Activated T-helper 1 cell treated with Interleukin-2 at 50 U/mL for 16 hours (primary cell): ENCODE measurements around the gene HSPA13.
A peak's percentile ranks its signal among the peaks of the same experiment; 100 is the strongest.
"Not testable (repeated sequence)": the region's sequence is repeated elsewhere in the genome, so short reads cannot be mapped to it uniquely, and the experiment has no call there.

Experiments used
- DNase-seq: peaks from one replicate; pipeline ENCODE4 v3.0.0-alpha.2; 2020; ENCODE audit warnings: low read depth

HSPA13 gene, protein sequence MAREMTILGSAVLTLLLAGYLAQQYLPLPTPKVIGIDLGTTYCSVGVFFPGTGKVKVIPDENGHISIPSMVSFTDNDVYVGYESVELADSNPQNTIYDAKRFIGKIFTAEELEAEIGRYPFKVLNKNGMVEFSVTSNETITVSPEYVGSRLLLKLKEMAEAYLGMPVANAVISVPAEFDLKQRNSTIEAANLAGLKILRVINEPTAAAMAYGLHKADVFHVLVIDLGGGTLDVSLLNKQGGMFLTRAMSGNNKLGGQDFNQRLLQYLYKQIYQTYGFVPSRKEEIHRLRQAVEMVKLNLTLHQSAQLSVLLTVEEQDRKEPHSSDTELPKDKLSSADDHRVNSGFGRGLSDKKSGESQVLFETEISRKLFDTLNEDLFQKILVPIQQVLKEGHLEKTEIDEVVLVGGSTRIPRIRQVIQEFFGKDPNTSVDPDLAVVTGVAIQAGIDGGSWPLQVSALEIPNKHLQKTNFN

DNA sequence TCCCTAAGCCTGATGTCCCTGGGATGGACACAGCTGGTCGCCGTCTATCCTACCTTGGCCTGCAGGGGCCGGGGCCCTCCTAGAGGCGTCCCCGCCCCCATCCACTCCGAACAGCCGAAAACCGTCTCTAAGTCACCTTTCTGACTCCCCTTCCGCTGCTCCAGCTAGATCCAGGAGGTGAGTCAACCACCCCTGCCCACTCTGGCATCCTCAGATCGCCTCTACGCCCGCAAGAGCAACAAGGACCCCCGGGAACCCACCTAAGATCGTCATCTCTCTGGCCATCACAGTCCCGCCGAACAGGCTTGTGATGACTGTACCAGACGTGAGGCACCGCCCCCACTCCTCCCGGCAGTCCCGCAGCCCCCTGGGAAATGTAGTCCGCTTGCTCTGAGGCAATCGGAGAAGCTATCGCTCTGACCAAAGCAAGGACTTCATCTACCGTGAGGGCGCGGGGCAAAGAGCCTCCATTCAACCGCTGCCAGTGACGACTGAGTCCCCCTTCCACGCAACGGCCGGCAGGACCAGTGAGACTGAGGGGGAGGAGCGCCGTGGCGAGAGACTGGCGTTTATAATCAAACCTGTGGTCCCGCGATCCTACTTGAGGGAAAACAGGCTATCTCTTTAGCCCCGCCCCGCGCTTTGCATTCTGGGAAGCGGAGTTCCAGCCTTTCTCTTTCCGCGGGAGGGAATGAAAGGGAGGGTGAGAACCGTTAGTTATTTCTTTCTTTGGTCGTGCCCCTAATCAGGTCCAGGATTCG, at the start of gene HSPA13:
HSPA13 (minus strand) TSS at position 312 of the 761 bp plus-strand sequence; CDS start at position 285, 27 bp downstream.
- DNase-seq, result peak; percentile 98

DNA sequence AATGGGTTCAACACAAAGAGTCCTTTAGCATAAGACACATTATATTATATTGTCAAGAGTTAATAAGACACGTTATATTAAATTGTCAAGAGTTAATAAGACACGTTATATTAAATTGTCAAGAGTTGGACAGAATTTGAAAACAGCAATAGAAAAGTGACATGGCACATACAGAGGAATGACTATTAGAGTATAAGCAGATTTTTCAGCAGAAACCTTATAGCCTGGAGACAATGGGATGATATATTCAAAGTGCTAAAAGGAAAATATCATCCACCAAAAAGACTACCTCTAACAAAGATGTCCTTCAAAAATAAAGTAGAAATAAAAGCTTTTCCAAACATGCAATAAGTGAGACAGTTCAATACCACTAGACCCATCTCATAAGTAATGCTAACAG, 36.0 kb upstream of the HSPA13 start:
- DNase-seq, result no peak

DNA sequence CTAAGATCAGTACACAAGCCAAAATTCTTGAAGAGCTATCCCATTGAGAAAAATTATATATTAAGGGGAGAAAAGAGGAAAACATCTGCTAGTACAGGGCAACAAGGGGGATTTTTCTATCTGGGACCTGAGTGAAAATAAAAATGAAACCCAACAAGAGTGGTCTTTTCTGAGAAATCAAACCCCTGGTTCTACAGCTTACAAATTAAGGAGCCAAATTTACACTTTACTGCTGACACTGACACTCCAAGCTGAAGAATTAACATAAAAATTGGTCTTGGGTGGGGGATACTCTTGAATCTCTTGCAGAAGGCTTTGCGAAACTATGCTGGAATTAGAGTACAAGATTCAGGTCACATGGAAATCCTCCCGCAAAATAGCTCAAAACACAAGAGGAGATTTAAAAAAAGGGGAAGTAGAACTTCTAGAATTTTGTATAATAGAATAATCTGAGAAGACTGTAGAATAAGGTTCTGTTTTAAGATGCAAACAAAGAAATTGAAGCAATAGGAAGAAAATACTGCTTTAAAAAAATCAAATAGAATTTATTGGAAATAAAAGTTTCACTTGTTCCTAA, 32.1 kb upstream of the HSPA13 start:
- no peak for DNase-seq

DNA sequence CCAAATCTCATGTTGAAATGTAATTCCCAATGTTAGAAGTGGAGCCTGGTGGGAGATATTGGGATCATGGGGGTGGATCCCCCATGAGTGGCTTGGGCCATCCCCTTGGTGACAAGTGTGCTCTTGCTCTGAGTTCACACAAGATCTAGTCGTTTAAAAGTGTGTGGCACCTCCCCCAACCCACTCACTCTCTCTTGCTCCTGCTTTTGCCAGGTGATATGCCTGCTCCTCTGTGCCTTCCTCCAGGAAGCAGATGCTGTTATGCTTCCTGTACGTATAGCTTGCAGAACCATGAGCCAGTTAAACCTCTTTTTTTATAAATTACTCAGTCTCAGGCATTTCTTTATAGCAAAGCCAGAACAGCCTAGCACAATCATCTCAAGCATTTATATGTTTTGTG, 23.0 kb upstream of the HSPA13 start:
- no peak for DNase-seq

DNA sequence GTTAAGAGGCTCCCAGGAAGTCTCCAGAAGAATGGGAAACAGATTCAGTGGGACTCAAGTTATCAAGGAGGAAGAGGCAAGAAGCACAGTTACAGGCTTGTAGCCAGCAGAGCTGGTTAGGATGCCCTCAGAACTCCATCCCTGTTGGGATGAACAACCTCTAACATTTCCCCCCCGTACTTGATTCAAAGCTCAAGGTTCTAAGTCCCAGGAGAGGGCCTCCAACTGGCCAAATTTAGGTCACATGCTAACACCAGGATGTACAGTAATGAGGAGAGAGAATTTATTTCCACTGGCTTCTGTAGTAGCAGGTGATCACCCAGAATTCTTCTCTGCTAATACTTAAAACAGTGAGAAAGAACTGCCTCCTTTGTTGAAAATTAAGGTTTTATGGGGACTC, 22.3 kb upstream of the HSPA13 start:
- DNase-seq, result no peak

DNA sequence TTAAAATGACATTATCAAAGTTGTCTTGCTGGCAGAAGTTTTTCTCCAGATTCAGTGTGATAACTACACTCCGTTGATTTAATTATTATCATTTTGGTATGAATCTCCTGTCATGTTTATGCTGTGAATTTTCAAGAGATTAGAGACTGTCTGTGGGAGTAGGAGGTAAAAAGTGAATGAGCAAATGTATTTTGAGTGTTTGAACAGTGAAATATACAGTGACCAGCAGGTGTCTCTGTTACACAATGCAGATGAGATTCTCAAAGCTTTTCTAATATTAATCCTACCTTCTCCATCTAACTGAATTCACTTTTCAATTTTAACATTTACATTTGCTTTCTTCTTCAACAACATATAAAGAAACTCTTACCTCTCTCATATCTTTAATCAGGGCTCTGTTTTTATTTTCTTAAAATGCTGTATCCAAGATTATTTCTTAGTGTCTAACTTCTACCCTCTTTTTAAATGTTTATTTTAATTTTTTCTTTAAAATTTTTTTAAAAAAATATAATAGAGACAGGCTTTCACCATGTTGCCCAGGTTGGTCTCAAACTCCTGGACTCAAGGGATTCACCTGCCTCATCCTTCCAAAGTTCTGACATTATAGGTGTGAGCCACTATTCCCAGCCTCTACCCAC, 20.9 kb upstream of the HSPA13 start:
- DNase-seq, result no peak

DNA sequence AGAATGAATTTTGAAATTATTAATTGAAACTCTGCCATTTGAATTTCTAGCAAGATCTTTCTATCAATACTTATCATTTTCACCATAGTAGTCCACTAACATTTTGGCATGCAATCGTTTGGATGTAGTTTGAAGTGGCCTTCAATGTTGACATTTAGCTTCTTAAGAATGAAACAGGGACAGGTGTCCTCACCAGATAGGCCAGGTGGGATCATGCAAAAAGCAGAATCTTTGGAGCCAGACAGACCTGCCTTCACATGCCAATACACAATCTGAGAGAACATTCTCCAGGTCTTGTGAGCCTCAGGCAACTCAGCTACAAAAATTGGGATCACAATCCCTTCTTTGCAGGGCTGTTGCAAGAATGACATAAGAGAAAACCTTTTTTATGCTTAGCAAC, 18.3 kb upstream of the HSPA13 start:
- no peak for DNase-seq

DNA sequence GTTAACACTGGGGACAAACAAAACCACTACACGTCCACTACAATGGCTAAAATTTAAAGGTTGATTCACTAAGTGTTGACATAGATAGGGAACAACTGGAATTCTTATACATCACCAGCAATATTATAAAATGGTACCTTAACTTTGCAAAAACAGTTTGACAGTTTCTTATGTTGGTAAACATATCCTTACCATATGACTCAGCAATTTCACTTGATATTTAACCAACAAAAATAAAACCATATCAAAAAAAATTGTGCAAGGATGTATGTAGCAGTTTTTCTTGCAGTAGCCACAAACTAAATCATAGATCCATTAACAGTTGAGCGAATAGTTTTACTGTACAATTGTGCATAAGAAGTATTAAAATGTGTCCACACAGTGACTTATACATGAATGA, 5.3 kb upstream of the HSPA13 start:
- DNase-seq, result no peak

DNA sequence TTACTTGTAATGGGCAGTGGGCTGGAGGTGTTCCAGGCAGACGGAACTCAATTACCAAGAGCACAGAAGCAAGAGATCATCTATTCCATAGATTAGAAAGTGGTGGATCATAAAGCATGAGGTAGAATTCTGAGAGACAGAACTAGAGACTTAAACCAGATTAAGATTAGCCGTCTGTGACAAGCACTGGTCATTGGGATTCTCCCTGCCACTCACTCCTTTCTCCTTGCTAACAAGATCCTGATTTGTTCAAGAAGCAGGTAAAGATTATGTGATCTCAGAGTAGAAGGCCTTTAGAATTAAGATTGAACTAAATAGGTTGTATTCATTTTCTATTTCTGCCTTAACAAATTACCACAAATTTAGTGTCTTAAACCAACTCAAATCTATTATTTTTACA, 1.5 kb upstream of the HSPA13 start:
- DNase-seq, result no peak

DNA sequence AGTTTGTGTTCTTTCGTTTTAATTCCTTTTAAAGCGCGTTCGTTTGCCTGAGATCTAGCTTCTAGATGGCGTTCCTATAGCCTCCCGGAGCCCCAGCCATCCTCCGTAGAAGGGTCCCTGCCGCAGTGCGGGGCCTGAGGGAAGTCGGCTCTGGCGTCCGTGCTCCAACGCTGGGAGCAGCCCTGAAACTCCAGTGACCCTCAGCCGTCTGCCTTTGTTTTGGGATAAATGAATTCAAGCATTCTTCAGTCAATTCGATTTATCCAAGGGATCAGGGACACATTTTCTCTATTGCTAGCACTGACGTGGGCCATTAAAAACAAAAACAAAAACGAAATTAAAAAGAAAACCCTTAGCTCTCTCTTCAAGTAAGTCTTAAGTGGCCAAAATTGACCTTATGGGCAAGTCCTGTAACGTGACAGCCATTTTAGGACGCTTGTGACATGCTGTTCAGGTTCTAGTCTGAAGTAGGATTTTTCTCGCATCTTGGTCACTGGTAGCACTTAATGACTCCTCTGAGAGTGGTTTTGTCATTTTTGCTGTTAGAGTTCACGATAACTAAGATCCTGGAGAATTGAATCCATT, 742 bp upstream of the HSPA13 start:
- DNase-seq, result no peak

DNA sequence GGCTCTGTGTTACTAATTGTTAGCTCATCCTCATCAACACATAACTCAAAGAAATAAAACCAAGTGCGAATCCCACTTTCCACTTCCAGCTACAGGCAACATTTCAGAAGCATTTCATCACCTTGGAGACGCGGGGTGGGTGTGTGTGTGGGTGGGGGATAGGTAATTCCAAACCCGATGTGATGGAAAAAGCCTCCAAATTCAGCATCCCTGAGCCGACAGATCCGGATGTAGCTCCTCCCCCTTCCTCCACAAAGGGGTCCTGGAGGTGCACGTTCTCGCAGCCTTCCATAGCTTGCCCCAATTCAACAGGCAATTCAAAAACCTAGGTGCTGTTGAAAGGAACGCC, 486 bp downstream of the HSPA13 start:
- no peak for DNase-seq

DNA sequence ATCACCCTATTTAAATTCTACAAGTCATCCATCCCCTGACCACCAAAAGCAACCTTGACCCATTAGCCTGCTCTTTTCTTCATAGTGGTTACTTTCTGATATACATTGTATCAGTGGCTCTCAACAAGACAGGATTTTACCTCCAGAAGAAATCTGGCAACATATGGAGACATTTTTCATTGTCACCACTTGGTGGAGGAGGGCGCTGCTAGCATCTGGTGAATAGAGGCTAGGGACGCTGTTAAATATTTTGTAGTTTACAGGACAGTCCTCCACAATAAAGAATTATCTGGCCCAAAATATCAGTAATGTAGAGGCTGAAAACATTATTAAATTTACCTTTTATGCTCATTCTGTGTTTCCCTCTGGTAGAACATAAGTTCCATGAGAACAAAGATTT, 6.1 kb downstream of the HSPA13 start:
- DNase-seq, result no peak

DNA sequence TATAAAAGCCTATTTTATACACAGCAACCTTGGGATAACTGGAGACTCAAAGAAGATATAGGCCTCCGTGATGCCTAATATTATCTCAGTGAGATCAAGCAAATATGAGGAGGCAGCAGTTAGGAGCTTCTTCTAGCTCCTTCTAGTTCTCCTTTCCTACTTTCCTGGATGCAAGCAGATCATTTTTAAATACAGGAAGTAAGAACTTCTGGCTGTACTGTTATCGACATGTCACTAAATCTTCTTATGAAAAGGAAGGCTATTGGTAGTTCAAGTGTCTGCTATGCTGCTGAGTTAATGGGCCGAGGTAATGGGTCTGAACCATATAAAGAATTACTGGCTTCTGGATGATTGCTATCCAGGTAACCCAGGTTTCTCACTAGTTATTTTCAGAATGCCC, 15.9 kb downstream of the HSPA13 start:
- DNase-seq, result no peak

DNA sequence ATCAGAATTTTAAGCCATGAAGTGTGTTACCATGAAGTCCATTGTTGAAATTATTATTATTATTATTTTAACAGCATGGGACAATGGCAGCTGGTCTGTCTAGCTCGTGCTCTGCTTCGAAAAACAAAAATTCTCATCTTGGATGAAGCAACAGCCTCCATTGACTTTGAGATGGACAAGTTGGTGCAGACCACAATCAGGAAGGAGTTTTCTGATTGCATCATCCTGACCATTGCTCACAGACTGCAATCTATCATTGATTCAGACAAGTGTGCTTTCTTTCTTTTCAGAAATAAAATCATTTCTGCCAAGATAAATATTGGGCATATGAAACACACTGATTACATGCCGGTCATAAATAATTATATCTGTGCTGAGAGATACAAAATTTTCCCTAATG, 21.0 kb downstream of the HSPA13 start:
- DNase-seq, result no peak

DNA sequence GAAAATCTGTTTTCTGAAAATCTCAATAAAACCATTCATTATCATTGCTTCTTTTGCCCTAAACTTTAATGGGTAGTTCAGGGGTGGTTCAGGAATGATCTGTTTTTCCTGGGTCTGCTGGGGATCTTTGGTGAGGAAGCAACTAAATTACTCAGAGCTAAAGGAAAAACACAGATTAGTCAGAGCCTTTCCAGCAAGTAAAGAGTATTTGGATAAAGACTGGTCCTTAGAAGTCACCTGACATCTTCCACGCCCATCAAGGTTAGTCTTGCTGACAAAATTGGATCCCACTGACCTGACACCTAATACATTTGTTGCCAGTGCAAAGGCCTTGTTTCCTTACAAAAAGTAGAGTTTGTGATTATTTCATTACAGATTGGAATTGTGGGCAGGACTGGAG, 24.2 kb downstream of the HSPA13 start:
- DNase-seq, result no peak

DNA sequence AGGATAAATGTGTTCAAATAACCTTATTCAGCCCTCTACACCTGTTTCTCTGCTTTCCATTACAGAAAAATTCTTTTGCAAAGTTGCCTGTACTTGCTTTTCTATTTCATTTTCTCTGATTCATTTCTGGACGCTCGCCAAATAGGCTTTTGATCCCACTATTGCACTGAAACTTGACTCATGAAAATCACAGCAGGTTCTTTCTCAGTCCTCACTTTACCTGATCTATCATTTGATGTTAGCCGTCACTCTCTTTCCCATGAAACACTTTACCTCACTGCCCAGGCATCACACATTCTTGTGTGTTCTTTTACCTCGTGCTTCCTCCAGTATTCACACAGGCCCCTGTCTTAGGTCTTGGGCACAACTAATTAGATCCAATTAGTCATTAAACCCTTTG, 26.2 kb downstream of the HSPA13 start:
- DNase-seq, result no peak

DNA sequence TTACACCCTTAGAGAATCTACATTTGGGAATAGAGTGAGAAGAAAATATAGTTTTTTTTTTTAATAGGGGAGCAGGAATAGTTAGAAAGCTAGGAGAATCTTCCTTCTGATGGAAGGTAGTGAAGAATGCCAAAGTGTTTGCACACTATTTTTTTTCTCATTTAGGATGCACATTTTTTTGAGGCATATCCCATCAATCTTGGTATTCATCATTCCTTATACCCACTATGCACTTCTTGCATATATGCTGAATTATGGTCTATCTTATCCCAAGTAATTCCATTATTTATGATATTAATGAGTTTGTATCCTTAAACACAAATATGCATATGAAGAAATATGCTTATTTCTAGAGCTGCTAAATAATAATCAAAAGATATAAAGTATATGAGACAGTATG, 28.4 kb downstream of the HSPA13 start:
- DNase-seq, result no peak

DNA sequence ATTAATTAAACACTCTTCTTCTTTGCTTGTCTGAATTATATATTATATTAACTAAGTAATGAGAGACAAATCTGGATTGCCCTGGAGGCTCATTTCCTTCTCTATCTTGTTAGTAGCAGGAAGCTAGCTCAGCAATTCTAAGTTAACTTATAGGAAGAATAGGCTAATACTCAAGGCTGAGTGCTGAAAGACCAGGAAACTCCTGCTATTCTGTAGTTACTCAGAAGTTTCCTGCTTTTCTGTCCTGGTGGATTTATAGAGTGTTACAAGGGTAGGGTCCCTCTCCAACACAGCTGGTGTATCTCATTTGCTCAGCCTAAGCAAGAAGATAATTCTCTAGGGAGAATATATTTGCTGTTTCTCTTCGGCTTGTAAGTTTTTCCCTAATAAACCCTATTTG, 29.2 kb downstream of the HSPA13 start:
- DNase-seq, result no peak

DNA sequence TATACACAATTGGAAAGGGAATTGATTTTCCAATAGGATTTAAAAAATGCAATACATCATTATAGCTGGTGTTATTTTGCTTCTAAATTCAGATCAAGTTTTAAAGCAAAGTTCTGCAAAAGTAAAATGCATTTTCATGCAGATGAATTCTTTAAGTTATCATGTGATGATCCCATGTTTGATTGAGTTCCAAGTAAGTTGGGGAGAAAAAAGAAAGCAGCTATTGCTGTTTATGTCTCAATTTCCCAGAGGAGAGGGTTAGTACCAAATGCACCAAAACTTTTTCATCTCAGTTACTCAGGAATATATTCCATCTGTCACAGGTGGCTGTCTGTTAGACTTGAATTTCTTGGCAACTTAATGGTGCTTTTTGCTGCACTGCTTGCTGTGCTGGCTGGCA, 29.7 kb downstream of the HSPA13 start:
- DNase-seq, result no peak

DNA sequence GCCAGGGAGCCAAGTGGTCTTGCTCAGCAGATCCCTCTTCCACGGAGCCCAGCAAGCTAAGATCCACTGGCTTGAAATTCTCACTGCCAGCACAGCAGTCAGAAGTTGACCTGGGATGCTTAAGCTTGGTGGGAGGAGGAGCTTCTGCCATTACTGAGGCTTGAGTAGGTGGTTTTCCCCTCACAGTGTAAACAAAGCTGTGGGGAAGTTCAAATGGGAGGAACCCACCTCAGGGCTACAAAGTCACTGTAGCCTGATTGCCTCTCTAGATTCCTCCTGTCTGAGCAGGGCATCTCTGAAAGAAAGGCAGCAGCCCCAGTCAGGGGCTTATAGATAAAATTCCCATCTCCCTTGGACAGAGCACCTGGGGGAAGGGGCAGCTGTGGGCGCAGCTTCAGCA, 55.6 kb downstream of the HSPA13 start:
- not testable (repeated sequence) for DNase-seq

DNA sequence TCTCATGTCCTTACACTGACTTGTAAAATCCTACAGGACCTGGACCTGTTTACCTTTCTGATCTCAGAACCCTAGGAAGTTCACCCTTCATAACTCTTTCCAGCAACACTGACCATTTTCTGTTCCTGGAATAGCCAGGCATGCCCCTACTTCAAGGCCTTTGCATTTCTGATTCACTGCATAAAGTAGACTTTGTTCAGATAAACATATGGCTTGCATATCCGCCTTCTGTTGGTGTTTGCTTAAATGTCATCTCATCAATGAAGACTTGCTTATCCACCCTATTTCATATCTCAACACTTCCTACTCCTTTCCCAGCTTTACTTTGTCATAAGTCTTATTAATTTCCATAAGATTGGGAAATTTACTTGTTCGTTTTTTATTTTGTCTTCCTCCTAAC, 57.4 kb downstream of the HSPA13 start:
- no peak for DNase-seq
